Trophoblast cell (in vitro differentiated cells and primary cell): ENCODE data around the gene CCDC40.

Experiments used
- DNase-seq, 2 donors: peaks; one replicate each; pipeline ENCODE4 v3.0.0-alpha.2; 2016
- H2AFZ ChIP-seq: 2 replicates; pipeline ENCODE4 v1.6.1; 2013; ENCODE audit warnings: low read length, moderate library complexity, mild to moderate bottlenecking; ENCODE audit not compliant: insufficient read depth, poor library complexity
- H2AK5ac ChIP-seq: 2 replicates; pipeline ENCODE4 v1.6.1; 2013; ENCODE audit warnings: mild to moderate bottlenecking, low read length
- H2BK120ac ChIP-seq: 2 replicates; pipeline ENCODE4 v1.6.1; 2013; ENCODE audit warnings: low read length, mild to moderate bottlenecking, moderate library complexity; ENCODE audit not compliant: insufficient read depth, poor library complexity
- H2BK12ac ChIP-seq: 2 replicates; pipeline ENCODE4 v1.6.1; 2013; ENCODE audit warnings: mild to moderate bottlenecking, low read length, moderate library complexity
- H2BK5ac ChIP-seq: 2 replicates; pipeline ENCODE4 v1.6.1; 2013; ENCODE audit warnings: low read length, low read depth, moderate library complexity, mild to moderate bottlenecking; ENCODE audit not compliant: poor library complexity
- H3K14ac ChIP-seq: 2 replicates; pipeline ENCODE4 v1.6.1; 2013; ENCODE audit warnings: mild to moderate bottlenecking, low read length
- H3K18ac ChIP-seq: 2 replicates; pipeline ENCODE4 v1.6.1; 2013; ENCODE audit warnings: mild to moderate bottlenecking, low read length
- H3K23ac ChIP-seq: 2 replicates; pipeline ENCODE4 v1.6.1; 2013; ENCODE audit warnings: low read length
- H3K27ac ChIP-seq: 2 replicates; pipeline ENCODE4 v1.5.1; 2013; ENCODE audit warnings: low read depth, mild to moderate bottlenecking, inconsistent platforms, low read length, moderate library complexity
- H3K27me3 ChIP-seq: 2 replicates; pipeline ENCODE4 v1.6.1; 2013; ENCODE audit warnings: inconsistent platforms, mild to moderate bottlenecking, low read length, moderate library complexity; ENCODE audit not compliant: insufficient read depth
- H3K36me3 ChIP-seq, 2 experiments: 1 replicate in 1 of 2; 2 replicates in 1 of 2; pipeline ENCODE4 v1.6.1; 2013; ENCODE audit warnings: low read length in 2 of 2, mild to moderate bottlenecking in 2 of 2, moderate library complexity in 1 of 2; ENCODE audit not compliant: insufficient read depth in 2 of 2, control insufficient read depth in 1 of 2
- H3K4ac ChIP-seq: 2 replicates; pipeline ENCODE4 v1.6.1; 2013; ENCODE audit warnings: low read depth, mild to moderate bottlenecking, low read length, moderate library complexity
- H3K4me1 ChIP-seq, 2 experiments: 1 replicate in 1 of 2; 2 replicates in 1 of 2; pipeline ENCODE4 v1.6.1; 2013; ENCODE audit warnings: low read length in 2 of 2, mild to moderate bottlenecking in 2 of 2, moderate library complexity in 1 of 2; ENCODE audit not compliant: insufficient read depth in 2 of 2, control insufficient read depth in 1 of 2
- H3K4me2 ChIP-seq: 2 replicates; pipeline ENCODE4 v1.6.1; 2013; ENCODE audit warnings: inconsistent platforms, mild to moderate bottlenecking, low read length, moderate library complexity
- H3K4me3 ChIP-seq: 2 replicates; pipeline ENCODE4 v1.5.1; 2013; ENCODE audit warnings: mild to moderate bottlenecking, low read depth, low read length, inconsistent platforms
- H3K79me1 ChIP-seq: one replicate; pipeline ENCODE4 v1.6.1; 2013; ENCODE audit warnings: low read length
- H3K79me2 ChIP-seq: 2 replicates; pipeline ENCODE4 v1.6.1; 2013; ENCODE audit warnings: low read length, mild to moderate bottlenecking; ENCODE audit not compliant: control insufficient read depth, insufficient read depth, poor library complexity
- H3K9ac ChIP-seq: 2 replicates; pipeline ENCODE4 v1.6.1; 2013; ENCODE audit warnings: mild to moderate bottlenecking, low read length
- H3K9me3 ChIP-seq: 2 replicates; pipeline ENCODE4 v1.6.1; 2013; ENCODE audit warnings: low read depth, mild to moderate bottlenecking, control low read depth, inconsistent platforms, low read length; ENCODE audit not compliant: insufficient read depth
- H4K12ac ChIP-seq: 2 replicates; pipeline ENCODE4 v1.6.1; 2013; ENCODE audit warnings: low read depth, mild to moderate bottlenecking, low read length, moderate library complexity
- H4K8ac ChIP-seq: 2 replicates; pipeline ENCODE4 v1.6.1; 2013; ENCODE audit warnings: low read depth, mild to moderate bottlenecking, low read length, moderate library complexity
- H4K91ac ChIP-seq: one replicate; pipeline ENCODE4 v1.6.1; 2013; ENCODE audit warnings: low read depth, mild to moderate bottlenecking, low read length, moderate library complexity
- WGBS: extraction: QIAGEN DNeasy Blood & Tissue Kit; methylation state at CpG from one replicate; pipeline ENCODE4 v1.1.7; 2013; ENCODE audit warnings: missing lambda C conversion rate; ENCODE audit not compliant: insufficient read length, insufficient coverage; ENCODE audit errors: extremely low coverage; 5-methylcytosine and 5-hydroxymethylcytosine counted together

CCDC40 gene

DNA sequence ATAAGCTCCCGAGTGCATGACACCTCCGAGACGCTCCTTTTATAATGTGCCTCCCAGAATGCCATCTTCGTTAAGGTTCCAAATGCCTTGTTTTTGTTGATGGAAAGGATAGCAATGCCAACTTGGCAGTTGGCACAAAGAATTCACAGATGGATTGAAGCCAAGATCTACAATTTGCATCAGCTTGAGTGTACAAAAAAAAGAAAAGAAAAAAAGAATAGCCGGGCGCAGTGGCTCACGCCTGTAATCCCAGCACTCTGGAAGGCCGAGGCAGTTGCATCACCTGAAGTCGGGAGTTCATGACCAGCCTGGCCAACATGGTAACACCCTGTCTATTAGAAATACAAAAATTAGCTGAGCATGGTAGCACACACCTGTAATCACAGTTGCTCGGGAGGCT, 8.4 kb upstream of the CCDC40 start:
- H3K79me2 ChIP-seq, result no peaks in the 10 kb centered on the region
- H3K14ac ChIP-seq, result no peak overlapping the region
- no peak overlapping the region for H2BK5ac ChIP-seq
- no peak overlapping the region for H3K23ac ChIP-seq
- H3K4me1 ChIP-seq, result peaks cover 0 to 11% of the 10 kb centered on the region in 2 experiments
- no peak overlapping the region for H3K9ac ChIP-seq
- H3K18ac ChIP-seq, result no peak overlapping the region
- H2AFZ ChIP-seq, result no peak overlapping the region
- no peak overlapping the region for H4K91ac ChIP-seq
- H2AK5ac ChIP-seq, result no peak overlapping the region
- H3K27ac ChIP-seq, result no peak overlapping the region
- no peak overlapping the region for H2BK120ac ChIP-seq
- peaks cover 9% of the 10 kb centered on the region for H3K9me3 ChIP-seq
- no peak overlapping the region for H3K4ac ChIP-seq
- WGBS, result no CpG with 5 or more reads among the region's 10 CpGs
- peaks cover 3 to 6% of the 10 kb centered on the region in 2 experiments for H3K36me3 ChIP-seq
- no peak overlapping the region for H4K12ac ChIP-seq
- no peaks in the 10 kb centered on the region for H3K79me1 ChIP-seq
- H3K4me3 ChIP-seq, result no peak overlapping the region
- no peak for DNase-seq
- H2BK12ac ChIP-seq, result no peak overlapping the region
- no peak overlapping the region for H3K4me2 ChIP-seq
- H3K27me3 ChIP-seq, result no peaks in the 10 kb centered on the region
- no peak overlapping the region for H4K8ac ChIP-seq

DNA sequence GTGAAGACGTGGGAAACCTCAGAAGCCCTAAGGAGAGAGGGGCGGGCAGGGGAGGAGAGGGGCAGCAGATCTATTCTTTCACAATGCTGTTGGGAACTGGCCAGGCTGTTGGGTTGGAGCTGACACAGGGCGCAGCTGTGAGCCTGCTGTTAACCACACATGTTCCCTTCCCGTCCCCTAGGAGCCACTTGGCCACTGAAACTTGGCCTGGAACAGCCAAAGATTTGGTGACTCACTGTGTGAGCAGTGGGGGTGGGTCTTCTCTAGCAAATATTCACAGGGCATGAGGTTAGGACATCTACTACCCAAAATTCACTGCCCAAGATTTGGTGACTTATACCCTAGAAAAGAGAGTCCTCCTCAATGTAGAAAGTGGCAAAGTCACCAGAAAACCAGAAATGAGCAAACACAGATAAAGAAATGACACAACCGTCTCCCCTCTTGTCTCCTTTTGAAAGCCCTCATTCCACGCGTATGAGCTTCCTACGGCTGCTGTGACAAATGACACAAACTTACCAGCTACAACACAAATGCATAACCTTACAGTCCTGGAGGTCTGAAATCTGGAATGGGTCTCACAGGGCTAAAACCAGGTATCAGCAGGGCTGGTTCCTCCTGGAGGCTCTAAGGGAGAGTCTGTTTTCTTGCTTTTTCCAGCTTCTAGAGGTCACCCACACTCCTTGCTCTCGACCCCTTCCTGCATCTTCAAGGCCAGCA, 7.0 kb upstream of the CCDC40 start:
- Histone ChIP-seq H3K79me1 (no peaks in the 10 kb centered on the region), H3K18ac (no peak overlapping the region), H2AFZ (no peak overlapping the region), H3K9me3 (peaks cover 5% of the 10 kb centered on the region), H4K12ac (no peak overlapping the region), H4K91ac (no peak overlapping the region), H3K27me3 (no peaks in the 10 kb centered on the region), H3K27ac (no peak overlapping the region), H3K23ac (no peak overlapping the region), H2AK5ac (no peak overlapping the region), H3K9ac (no peak overlapping the region), H3K14ac (no peak overlapping the region), H3K79me2 (no peaks in the 10 kb centered on the region), H4K8ac (no peak overlapping the region), H3K4me2 (no peak overlapping the region), H3K4me1 (peaks cover 2 to 11% of the 10 kb centered on the region in 2 experiments), H2BK5ac (no peak overlapping the region), H3K36me3 (peaks cover 3 to 6% of the 10 kb centered on the region in 2 experiments), H2BK120ac (no peak overlapping the region), H2BK12ac (no peak overlapping the region), H3K4me3 (no peak overlapping the region), H3K4ac (no peak overlapping the region)
- WGBS, result no CpG with 5 or more reads among the region's 9 CpGs
- DNase-seq, result peak in 1 of 2 donors; percentile 21

DNA sequence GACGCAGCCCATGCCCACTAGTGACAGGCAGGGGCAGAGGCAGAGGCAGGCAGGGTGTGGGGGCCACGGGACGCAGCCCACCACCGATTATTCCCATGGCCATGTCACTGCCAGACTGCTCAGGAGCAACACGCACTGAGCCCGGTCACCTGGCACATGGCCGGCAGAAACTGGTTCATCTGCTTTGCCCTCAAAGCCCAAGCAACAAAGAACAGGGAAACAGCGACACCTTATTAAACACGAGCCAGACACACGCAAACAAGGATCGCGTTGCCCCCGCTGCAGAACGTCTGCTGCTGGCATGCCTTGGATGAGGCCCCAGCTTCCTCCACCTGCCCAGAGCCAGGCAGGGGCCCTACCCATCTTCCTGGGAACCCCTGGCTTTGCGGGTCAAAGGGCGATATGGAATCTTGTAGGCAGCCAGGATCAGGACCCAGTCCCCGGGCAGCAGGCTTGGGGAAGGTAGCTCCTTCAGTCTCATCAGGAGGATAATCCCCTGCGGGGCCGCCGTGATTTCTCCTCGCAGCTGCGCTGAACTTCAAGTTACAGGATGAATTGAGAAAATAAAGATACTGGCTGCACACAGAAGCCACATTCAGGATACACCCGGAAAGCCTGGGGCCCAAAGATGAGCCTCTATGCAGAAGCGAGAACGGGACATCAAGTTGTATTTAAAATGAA, 5.6 kb upstream of the CCDC40 start:
- Histone ChIP-seq H2AFZ (no peak overlapping the region), H3K23ac (no peak overlapping the region), H2AK5ac (no peak overlapping the region), H3K4me1 (peaks cover 2 to 6% of the 10 kb centered on the region in 2 experiments), H4K91ac (no peak overlapping the region), H3K36me3 (peaks cover 3 to 6% of the 10 kb centered on the region in 2 experiments), H3K18ac (no peak overlapping the region), H3K27me3 (no peaks in the 10 kb centered on the region), H2BK120ac (no peak overlapping the region), H2BK12ac (no peak overlapping the region), H3K4ac (no peak overlapping the region), H3K4me2 (no peak overlapping the region), H3K9ac (no peak overlapping the region), H3K14ac (no peak overlapping the region), H3K9me3 (no peaks in the 10 kb centered on the region), H3K27ac (no peak overlapping the region), H4K12ac (no peak overlapping the region), H3K4me3 (peak overlapping the region; percentile 33), H3K79me1 (peaks cover 5% of the 10 kb centered on the region), H3K79me2 (peaks cover 4% of the 10 kb centered on the region), H2BK5ac (no peak overlapping the region), H4K8ac (no peak overlapping the region)
- no CpG with 5 or more reads among the region's 25 CpGs for WGBS
- no peak for DNase-seq

DNA sequence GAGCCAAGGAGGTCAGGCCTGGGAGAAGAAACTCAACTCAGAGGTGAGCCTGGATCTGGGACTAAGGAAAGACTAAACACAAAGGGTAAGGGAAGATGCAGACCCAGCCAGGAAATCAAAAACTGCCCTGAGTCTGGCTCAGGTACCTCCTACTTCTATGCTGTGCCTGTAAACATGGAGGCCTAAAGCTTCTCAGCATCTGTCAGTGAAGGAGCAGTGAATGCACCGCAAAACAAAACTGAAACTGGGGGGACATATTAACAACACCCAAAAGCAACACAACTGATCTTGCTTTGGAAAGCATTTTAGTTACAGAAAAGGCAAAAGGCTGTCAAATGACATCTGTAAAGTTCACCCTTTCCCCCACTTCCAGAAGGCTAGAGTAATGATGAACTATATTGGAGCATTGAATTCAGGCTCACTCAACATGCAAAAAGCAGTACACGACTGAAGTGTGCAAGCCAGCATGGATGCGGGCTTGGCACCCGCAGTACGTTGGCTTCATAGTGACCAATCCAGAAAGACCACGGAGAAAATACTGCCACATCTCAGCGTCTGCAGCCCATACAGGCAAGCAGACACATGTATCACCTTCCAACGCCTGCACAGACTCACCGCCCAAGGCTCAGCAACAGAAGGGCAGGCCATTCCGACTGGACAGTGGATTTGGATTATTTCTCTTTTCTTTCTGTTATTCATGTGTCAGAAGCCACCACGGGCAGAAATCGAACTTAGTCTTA, 4.6 kb upstream of the CCDC40 start:
- Histone ChIP-seq H2AFZ (no peak overlapping the region), H4K12ac (no peak overlapping the region), H3K4me1 (peaks cover 2 to 6% of the 10 kb centered on the region in 2 experiments), H3K36me3 (peaks cover 2 to 3% of the 10 kb centered on the region in 2 experiments), H3K4me2 (no peak overlapping the region), H3K9me3 (no peaks in the 10 kb centered on the region), H2AK5ac (no peak overlapping the region), H4K91ac (no peak overlapping the region), H3K23ac (no peak overlapping the region), H3K79me2 (peaks cover 4% of the 10 kb centered on the region), H3K4ac (no peak overlapping the region), H2BK5ac (no peak overlapping the region), H3K27me3 (no peaks in the 10 kb centered on the region), H3K4me3 (no peak overlapping the region), H3K14ac (no peak overlapping the region), H3K79me1 (peaks cover 12% of the 10 kb centered on the region), H2BK12ac (no peak overlapping the region), H2BK120ac (no peak overlapping the region), H3K18ac (no peak overlapping the region), H3K27ac (no peak overlapping the region), H3K9ac (no peak overlapping the region), H4K8ac (no peak overlapping the region)
- no peak for DNase-seq
- no CpG with 5 or more reads among the region's 12 CpGs for WGBS
